Endothelial cell of umbilical vein (primary cell): ENCODE measurements around the gene PIGA. TPM values are rescaled to one million over a fixed set of nuclear protein-coding genes. Genes with fewer than 3 reads are reported as not detected.

Experiments
- BruUV-seq: library from RNA; stranded (reverse); fragments of 400-500 nt; replicated peaks from 2 replicates; lab custom pipeline; 2021; lab: Mats Ljungman, UMichigan
- CTCF ChIA-PET: fragments of 300-600, 350-600 bp; sonication (Branson Sonifier 250); formaldehyde crosslinking; loops from one replicate; lab custom pipeline; 2021; ENCODE audit warnings: antibody characterized with exemption, inconsistent platforms; lab: Charles Lee
- POLR2A ChIA-PET: fragments of 300-600, 350-600 bp; sonication (Branson Sonifier 250); formaldehyde crosslinking; loops from one replicate; lab custom pipeline; 2021; ENCODE audit warnings: antibody characterized with exemption, inconsistent platforms; lab: Charles Lee
- DNase-seq: peaks from one replicate; pipeline ENCODE4 v3.0.0-alpha.2; 2011; ENCODE audit warnings: low read depth, low spot score
- FAIRE-seq: peaks from 2 replicates; lab custom pipeline; 2011; peaks lifted over from hg19 to GRCh38; lab: Jason Lieb, UNC
- H2AFZ ChIP-seq: 2 replicates; pipeline ENCODE4 v1.6.0; 2012; ENCODE audit warnings: low read depth, low read length, control low read depth, inconsistent platforms
- H3K27ac ChIP-seq: 2 replicates; pipeline ENCODE4 v1.5.1; 2011; ENCODE audit warnings: low read depth, mild to moderate bottlenecking, control low read depth, low read length, moderate library complexity; ENCODE audit not compliant: insufficient read depth
- H3K27me3 ChIP-seq, 2 experiments: 2 replicates each; pipeline versions ENCODE4 v1.6.0 to v1.6.1; 2011; ENCODE audit warnings: low read length in 2 of 2, mixed read lengths in 1 of 2; ENCODE audit not compliant: control insufficient read depth in 2 of 2, insufficient read depth in 2 of 2
- H3K36me3 ChIP-seq, 2 experiments: 2 replicates in 1 of 2; 3 replicates in 1 of 2; pipeline ENCODE4 v1.5.1; 2011; ENCODE audit warnings: low read length in 2 of 2, mild to moderate bottlenecking in 1 of 2, moderate library complexity in 1 of 2; ENCODE audit not compliant: control insufficient read depth in 2 of 2, insufficient read depth in 2 of 2; ENCODE audit errors: extremely low read depth in 1 of 2
- H3K4me1 ChIP-seq: 3 replicates; pipeline ENCODE4 v1.5.1; 2011; ENCODE audit warnings: mild to moderate bottlenecking, low read length; ENCODE audit not compliant: control insufficient read depth, insufficient read depth; ENCODE audit errors: extremely low read depth
- H3K4me2 ChIP-seq: 2 replicates; pipeline ENCODE4 v1.6.1; 2011; ENCODE audit warnings: low read length, control low read depth, mixed read lengths; ENCODE audit not compliant: insufficient read depth
- H3K4me3 ChIP-seq, 3 experiments: fragments of 200-600 bp in 1 of 3; sonication (generic), shearing (Covaris generic) in 1 of 3; replicated peaks in 1 of 3; 2 replicates each; pipeline ENCODE4 v1.5.1; 2011 to 2016; ENCODE audit warnings: control low read depth in 3 of 3, low read length in 3 of 3, mild to moderate bottlenecking in 2 of 3, inconsistent platforms in 1 of 3, low read depth in 1 of 3, moderate library complexity in 1 of 3; ENCODE audit not compliant: insufficient read depth in 1 of 3
- H3K79me2 ChIP-seq: 2 replicates; pipeline ENCODE4 v1.6.0; 2012; ENCODE audit warnings: low read length, inconsistent platforms; ENCODE audit not compliant: control insufficient read depth, insufficient read depth
- H3K9ac ChIP-seq: replicated peaks from 2 replicates; pipeline ENCODE3; 2011; ENCODE audit warnings: low read length, control low read depth; ENCODE audit not compliant: insufficient read depth; ENCODE audit errors: extremely low read depth
- H3K9me1 ChIP-seq: replicated peaks from 3 replicates; pipeline ENCODE4 v1.6.0; 2011; ENCODE audit warnings: mild to moderate bottlenecking, low read length; ENCODE audit not compliant: control insufficient read depth, insufficient read depth; ENCODE audit errors: extremely low read depth
- H3K9me3 ChIP-seq: replicated peaks from 2 replicates; pipeline ENCODE4 v1.5.1; 2012; ENCODE audit warnings: low read length, inconsistent platforms; ENCODE audit not compliant: control insufficient read depth, insufficient read depth
- H4K20me1 ChIP-seq: replicated peaks from 2 replicates; pipeline ENCODE3; 2011; ENCODE audit warnings: mild to moderate bottlenecking, low read length; ENCODE audit not compliant: control insufficient read depth, insufficient read depth; ENCODE audit errors: extremely low read depth
- EZH2 ChIP-seq: IDR thresholded peaks from 2 replicates; pipeline ENCODE4 v1.6.1; 2012; ENCODE audit warnings: borderline replicate concordance, low read depth, mild to moderate bottlenecking, moderate library complexity, low read length, inconsistent platforms; ENCODE audit not compliant: severe bottlenecking
- FOS ChIP-seq: IDR thresholded peaks from 2 replicates; pipeline ENCODE4 v1.6.1; 2011; ENCODE audit warnings: mild to moderate bottlenecking, low read length, moderate library complexity, borderline replicate concordance; ENCODE audit not compliant: insufficient read depth
- GATA2 ChIP-seq: IDR thresholded peaks from 2 replicates; pipeline ENCODE4 v1.7.0; 2011; ENCODE audit warnings: low read depth, mild to moderate bottlenecking, moderate library complexity, mixed read lengths, low read length; ENCODE audit not compliant: insufficient read length, insufficient read depth
- JUN ChIP-seq: IDR thresholded peaks from 2 replicates; pipeline ENCODE4 v1.6.1; 2011; ENCODE audit warnings: borderline replicate concordance, low read depth; ENCODE audit not compliant: insufficient read length, insufficient read depth
- MAX ChIP-seq: IDR thresholded peaks from 2 replicates; pipeline ENCODE4 v1.6.1; 2011; ENCODE audit not compliant: insufficient read depth, insufficient read length
- MYC ChIP-seq: IDR thresholded peaks from one replicate; pipeline ENCODE4 v1.6.1; 2011; ENCODE audit warnings: mild to moderate bottlenecking, low read depth, low read length
- POLR2A ChIP-seq: IDR thresholded peaks from 2 replicates; pipeline ENCODE4 v1.6.1; 2012; ENCODE audit warnings: low read depth, mild to moderate bottlenecking, control low read depth, low read length
- POLR2AphosphoS5 ChIP-seq: IDR thresholded peaks from 2 replicates; pipeline ENCODE4 v1.6.1; 2012; ENCODE audit warnings: low read depth, mild to moderate bottlenecking, control low read depth, low read length, moderate library complexity; ENCODE audit not compliant: insufficient read depth
- dilution Hi-C: fragments of 300-500 bp; cut with MboI; formaldehyde crosslinking; loops from one replicate; pipeline ENCODE4 v1.15.0; 2019; ENCODE audit warnings: low sequenced_read_pairs; ENCODE audit not compliant: extremely low pct_ligation_motif_present
- intact Hi-C: fragments of 100-400 bp; cut with micrococcal nuclease; formaldehyde crosslinking; loops from one replicate; pipeline ENCODE4 v1.10.0; 2022
- polyA plus RNA-seq, 4 experiments: library from polyadenylated mRNA; depleted of rRNA in 3 of 4; stranded (reverse) in 3 of 4; unstranded in 1 of 4; fragments of >200 nt; gene quantifications; 2 replicates each; pipeline versions ENCODE4 v1.2.1 to v1.2.3, GENCODE V29; 2011 to 2012; ENCODE audit warnings: missing spikeins in 1 of 4
- total RNA-seq: library from RNA; stranded (reverse); gene quantifications from 2 replicates; pipeline ENCODE4 v1.2.3, GENCODE V29; 2021
- TF ChIP-seq, protein P1 (sequence below), 2 donors: IDR thresholded peaks; 1 replicate in 1 of 2; 2 replicates in 1 of 2; pipeline ENCODE4 v1.5.1; 2011; ENCODE audit warnings: low read length in 2 of 2, mild to moderate bottlenecking in 2 of 2, moderate library complexity in 2 of 2, control low read depth in 1 of 2, inconsistent platforms in 1 of 2, low read depth in 1 of 2; ENCODE audit not compliant: insufficient read depth in 1 of 2; ENCODE audit errors: extremely low read depth in 1 of 2

Gene PIGA
- total and polyA plus RNA-seq, 2 donors (not counting 3 experiments of a cell fraction or from before 2014, with no cell fraction given), result 4.0 to 12.1 TPM

- ChIA-PET POLR2A (interaction anchor here (0.5 kb wide), 1 partner anchor 80 kb away, joined by 10 read pairs; no protein-coding TSS in a partner anchor), CTCF (no interaction called here)
- no peak for TF ChIP-seq POLR2AphosphoS5
- TF ChIP-seq JUN, result no peak
- no peak for TF ChIP-seq EZH2
- TF ChIP-seq, protein P1, sequence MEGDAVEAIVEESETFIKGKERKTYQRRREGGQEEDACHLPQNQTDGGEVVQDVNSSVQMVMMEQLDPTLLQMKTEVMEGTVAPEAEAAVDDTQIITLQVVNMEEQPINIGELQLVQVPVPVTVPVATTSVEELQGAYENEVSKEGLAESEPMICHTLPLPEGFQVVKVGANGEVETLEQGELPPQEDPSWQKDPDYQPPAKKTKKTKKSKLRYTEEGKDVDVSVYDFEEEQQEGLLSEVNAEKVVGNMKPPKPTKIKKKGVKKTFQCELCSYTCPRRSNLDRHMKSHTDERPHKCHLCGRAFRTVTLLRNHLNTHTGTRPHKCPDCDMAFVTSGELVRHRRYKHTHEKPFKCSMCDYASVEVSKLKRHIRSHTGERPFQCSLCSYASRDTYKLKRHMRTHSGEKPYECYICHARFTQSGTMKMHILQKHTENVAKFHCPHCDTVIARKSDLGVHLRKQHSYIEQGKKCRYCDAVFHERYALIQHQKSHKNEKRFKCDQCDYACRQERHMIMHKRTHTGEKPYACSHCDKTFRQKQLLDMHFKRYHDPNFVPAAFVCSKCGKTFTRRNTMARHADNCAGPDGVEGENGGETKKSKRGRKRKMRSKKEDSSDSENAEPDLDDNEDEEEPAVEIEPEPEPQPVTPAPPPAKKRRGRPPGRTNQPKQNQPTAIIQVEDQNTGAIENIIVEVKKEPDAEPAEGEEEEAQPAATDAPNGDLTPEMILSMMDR (IDR thresholded peaks at IDR 0.05; ENCODE audit: extremely low read depth in 1 of 2, insufficient read depth in 1 of 2, low read depth in 1 of 2, low read length in 2 of 2), result no peak
- TF ChIP-seq POLR2A, result no peak
- TF ChIP-seq GATA2, result no peak
- peaks cover 0 to 3% of the 10 kb centered on the region in 2 experiments for H3K36me3 ChIP-seq
- no peaks in the 10 kb centered on the region for H4K20me1 ChIP-seq
- no peak overlapping the region for H3K4me2 ChIP-seq
- no peaks in the 10 kb centered on the region for H3K9me1 ChIP-seq
- H3K9ac ChIP-seq, result no peak overlapping the region
- no peaks in the 10 kb centered on the region for H3K79me2 ChIP-seq
- no peak for DNase-seq
- FAIRE-seq, result no peak
- H3K9me3 ChIP-seq, result no peaks in the 10 kb centered on the region
- no peaks in the 10 kb centered on the region for H3K4me1 ChIP-seq
- no peak overlapping the region for H2AFZ ChIP-seq
- no peak overlapping the region for H3K4me3 ChIP-seq
- intact Hi-C loops (no loop called here), dilution Hi-C loops (no loop called here)
- no peak overlapping the region for H3K27ac ChIP-seq
- BruUV-seq, result no TSS peak
- H3K27me3 ChIP-seq, result no peaks in the 10 kb centered on the region
These were observed 6.5 kb downstream of the PIGA start for GRCh38 chrX:15328821-15329220.

GRCh38 chrX:15328131-15328530 lies 7.2 kb downstream of the PIGA start:
- no peak overlapping the region for H3K9ac ChIP-seq
- dilution Hi-C loops (no loop called here), intact Hi-C loops (no loop called here)
- H3K9me3 ChIP-seq, result no peaks in the 10 kb centered on the region
- H2AFZ ChIP-seq, result no peak overlapping the region
- no peak for FAIRE-seq
- H3K4me1 ChIP-seq, result no peaks in the 10 kb centered on the region
- no peaks in the 10 kb centered on the region for H3K79me2 ChIP-seq
- no peak overlapping the region for H3K4me3 ChIP-seq
- no TSS peak for BruUV-seq
- no peaks in the 10 kb centered on the region for H4K20me1 ChIP-seq
- no peak for DNase-seq
- ChIA-PET CTCF (no interaction called here), POLR2A (no interaction called here)
- no peak overlapping the region for H3K27ac ChIP-seq
- no peak for TF ChIP-seq POLR2A
- TF ChIP-seq MAX, result no peak
- TF ChIP-seq, protein P1 (IDR thresholded peaks at IDR 0.05; ENCODE audit: extremely low read depth in 1 of 2, insufficient read depth in 1 of 2, low read depth in 1 of 2, low read length in 2 of 2), result no peak
- no peak for TF ChIP-seq GATA2
- no peak for TF ChIP-seq JUN
- no peak for TF ChIP-seq FOS
- TF ChIP-seq POLR2AphosphoS5, result no peak
- no peak for TF ChIP-seq MYC
- TF ChIP-seq EZH2, result no peak
- no peaks in the 10 kb centered on the region for H3K27me3 ChIP-seq
- peaks cover 0 to 3% of the 10 kb centered on the region in 2 experiments for H3K36me3 ChIP-seq
- no peak overlapping the region for H3K4me2 ChIP-seq
- no peaks in the 10 kb centered on the region for H3K9me1 ChIP-seq
